Measurements from ENCODE around the gene UBE2L3. TPM values are rescaled to one million over a fixed set of nuclear protein-coding genes. Genes with fewer than 3 reads are reported as not detected.
A peak's percentile ranks its signal among the peaks of the same experiment; 100 is the strongest.
"Not testable (repeated sequence)": the region's sequence is repeated elsewhere in the genome, so short reads cannot be mapped to it uniquely, and the experiment has no call there.

The UBE2L3 gene
- total and polyA plus RNA-seq, 2 donors (not counting 1 experiment from before 2014, with no cell fraction given) = 13.5 to 30.9 TPM

DNA sequence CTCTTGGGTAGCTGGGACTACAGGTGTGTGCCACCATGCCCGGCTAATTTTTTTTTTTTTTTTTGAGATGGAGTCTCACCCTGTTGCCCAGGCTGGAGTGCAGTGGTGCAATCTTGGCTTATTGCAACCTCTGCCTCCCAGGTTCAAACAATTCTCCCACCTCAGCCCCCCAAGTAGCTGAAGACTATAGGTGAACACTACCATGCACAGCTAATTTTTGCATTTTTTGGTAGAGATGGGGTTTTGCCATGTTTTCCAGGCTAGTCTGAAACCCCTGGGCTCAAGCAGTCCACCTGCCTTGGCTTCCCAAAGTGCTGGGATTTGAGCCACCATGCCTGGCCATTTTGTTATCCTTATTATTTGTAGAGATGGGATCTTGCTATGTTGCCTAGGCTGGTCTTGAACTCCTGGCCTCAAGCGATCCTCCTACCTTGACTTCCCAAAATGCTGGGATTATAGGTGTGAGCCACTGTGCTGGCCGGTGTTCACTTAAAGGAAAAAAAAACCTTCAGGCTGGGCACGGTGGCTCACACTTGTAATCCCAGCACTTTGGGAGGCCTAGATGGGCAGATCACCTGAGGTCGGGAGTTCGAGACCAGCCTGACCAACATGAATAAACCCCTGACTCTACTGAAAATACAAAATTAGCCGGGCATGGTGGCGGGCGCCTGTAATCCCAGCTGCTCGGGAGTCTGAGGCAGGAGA, 13.6 kb downstream of the UBE2L3 start:
- H3K4me2 ChIP-seq (replicated peaks; ENCODE audit: low read depth, low read length, poor library complexity, severe bottlenecking); POLR2A ChIA-PET; CTCF ChIA-PET; H3K27me3 Mint-ChIP-seq; H3K27me3 ChIP-seq (replicated peaks in 1 of 4; ENCODE audit: control extremely low read depth in 1 of 4, control insufficient read depth in 3 of 4, insufficient read depth in 4 of 4, low read length in 3 of 4); H3K36me3 ChIP-seq (replicated peaks in 1 of 2; ENCODE audit: control extremely low read depth in 1 of 2, control insufficient read depth in 1 of 2, extremely low read depth in 1 of 2, insufficient read depth in 2 of 2, low read length in 1 of 2); H3K27ac ChIP-seq (ENCODE audit: low read length in 2 of 2); H3K4me3 ChIP-seq (ENCODE audit: control extremely low read depth in 1 of 5, extremely low read depth in 1 of 5, insufficient read depth in 1 of 5, low read depth in 2 of 5, low read length in 4 of 5); H2AFZ ChIP-seq (ENCODE audit: insufficient read depth, low read depth, low read length, poor library complexity, severe bottlenecking); H3K4me3 Mint-ChIP-seq; H3K9me3 Mint-ChIP-seq (ENCODE audit: insufficient read depth); H3K9me3 ChIP-seq (ENCODE audit: control extremely low read depth in 1 of 3, control insufficient read depth in 2 of 3, insufficient read depth in 1 of 3, low read length in 2 of 3); ATAC-seq (ENCODE audit: low read depth); H3K27ac Mint-ChIP-seq; DNase-seq; H3K9ac ChIP-seq (ENCODE audit: low read length); intact Hi-C loops (cut with micrococcal nuclease): not testable (repeated sequence)
- H3K4me1 Mint-ChIP-seq = peaks cover 49% of the 10 kb centered on the region
- WGBS (ENCODE audit: insufficient coverage) = 87% methylated on average over 3 of the region's 10 CpGs
- H4K20me1 ChIP-seq (ENCODE audit: control insufficient read depth, insufficient read depth, low read length, poor library complexity, severe bottlenecking) = peaks cover 89% of the 10 kb centered on the region
- peaks cover 8 to 28% of the 10 kb centered on the region in 2 donors for H3K4me1 ChIP-seq (ENCODE audit: control insufficient read depth in 2 of 2, insufficient read depth in 2 of 2, low read length in 2 of 2)
- peaks cover 97% of the 10 kb centered on the region for H3K79me2 ChIP-seq (ENCODE audit: control insufficient read depth, insufficient read depth, low read length)

DNA sequence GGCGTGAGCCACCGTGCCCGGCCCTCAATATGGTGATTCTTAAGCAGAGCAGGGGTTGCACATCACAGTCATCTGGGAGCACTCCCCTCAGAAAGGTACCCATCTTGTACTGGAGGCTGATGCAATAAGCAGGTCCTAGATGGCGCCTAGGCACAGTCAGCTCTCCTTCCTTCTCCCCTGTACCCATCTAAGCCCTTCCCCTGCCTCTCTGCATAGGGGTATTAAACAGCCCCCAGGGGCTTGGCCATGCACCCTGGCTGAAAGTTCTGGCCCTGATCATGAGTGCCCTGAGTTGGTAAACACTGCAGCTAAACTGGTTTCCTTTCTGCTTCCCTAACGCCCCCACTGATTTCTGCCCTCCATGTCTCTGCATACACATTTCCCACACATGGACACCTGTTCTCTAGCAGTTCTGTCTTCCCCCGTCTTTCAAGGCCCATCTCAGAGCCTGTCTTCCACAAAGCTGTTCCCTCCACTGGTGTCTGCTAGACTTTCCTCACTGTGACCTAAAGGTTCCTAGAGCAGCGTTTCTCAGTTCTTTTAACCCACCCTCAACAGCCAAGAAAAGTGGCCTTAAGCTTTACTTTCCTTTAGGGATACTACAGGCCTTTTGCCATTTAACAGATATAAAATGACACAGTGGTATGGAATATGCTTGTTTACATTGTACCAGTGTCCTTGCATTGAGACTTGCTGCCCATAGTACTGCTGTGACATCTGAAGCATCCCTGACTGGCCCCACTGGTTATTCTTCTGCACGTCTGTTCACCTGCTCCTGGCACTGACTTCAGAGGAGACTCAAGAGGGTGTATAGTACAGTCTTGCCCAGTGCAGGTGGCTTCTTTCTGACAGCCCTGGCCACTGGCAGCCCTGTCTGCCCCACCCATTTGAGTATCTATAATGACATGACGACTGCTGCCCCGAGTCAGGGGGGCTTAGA, 15.6 kb downstream of the UBE2L3 start:
- CTCF ChIA-PET = interaction anchor here (0.6 kb wide), 1 partner anchor 290 kb away, joined by 3 read pairs; no protein-coding TSS in a partner anchor
- Histone ChIP-seq H3K9me3 (ENCODE audit: control extremely low read depth in 1 of 3, control insufficient read depth in 2 of 3, insufficient read depth in 1 of 3, low read length in 2 of 3) (no peaks in the 10 kb centered on the region), H3K4me2 (replicated peaks; ENCODE audit: low read depth, low read length, poor library complexity, severe bottlenecking) (no peak overlapping the region), H3K27me3 (replicated peaks in 1 of 4; ENCODE audit: control extremely low read depth in 1 of 4, control insufficient read depth in 3 of 4, insufficient read depth in 4 of 4, low read length in 3 of 4) (no peaks in the 10 kb centered on the region), H3K27ac (ENCODE audit: low read length in 2 of 2) (peak overlapping the region in 1 of 2 donors; percentile 14), H3K79me2 (ENCODE audit: control insufficient read depth, insufficient read depth, low read length) (peaks cover 95% of the 10 kb centered on the region), H3K4me1 (ENCODE audit: control insufficient read depth in 2 of 2, insufficient read depth in 2 of 2, low read length in 2 of 2) (peaks cover 17 to 37% of the 10 kb centered on the region in 2 donors), H3K4me3 (ENCODE audit: control extremely low read depth in 1 of 5, extremely low read depth in 1 of 5, insufficient read depth in 1 of 5, low read depth in 2 of 5, low read length in 4 of 5) (no peak overlapping the region), H2AFZ (ENCODE audit: insufficient read depth, low read depth, low read length, poor library complexity, severe bottlenecking) (no peak overlapping the region), H3K9ac (ENCODE audit: low read length) (no peak overlapping the region), H4K20me1 (ENCODE audit: control insufficient read depth, insufficient read depth, low read length, poor library complexity, severe bottlenecking) (peaks cover 81% of the 10 kb centered on the region), H3K36me3 (replicated peaks in 1 of 2; ENCODE audit: control extremely low read depth in 1 of 2, control insufficient read depth in 1 of 2, extremely low read depth in 1 of 2, insufficient read depth in 2 of 2, low read length in 1 of 2) (peaks cover 5 to 6% of the 10 kb centered on the region in 2 experiments)
- Mint-ChIP-seq H3K4me3 (no peak overlapping the region), H3K27me3 (no peaks in the 10 kb centered on the region), H3K27ac (peak overlapping the region; percentile 53), H3K4me1 (peaks cover 48% of the 10 kb centered on the region), H3K9me3 (ENCODE audit: insufficient read depth) (no peaks in the 10 kb centered on the region)
- no peak for DNase-seq
- intact Hi-C loops (cut with micrococcal nuclease) = no loop called here
- POLR2A ChIA-PET = no interaction called here
- no peak for ATAC-seq (ENCODE audit: low read depth)
- 78% methylated on average over 5 of the region's 10 CpGs for WGBS (ENCODE audit: insufficient coverage)
- TF ChIP-seq EZH2 (IDR thresholded peaks at IDR 0.05; ENCODE audit: borderline replicate concordance, insufficient read depth, low read depth, low read length, poor library complexity, severe bottlenecking) = no peak
- TF ChIP-seq, protein P1, sequence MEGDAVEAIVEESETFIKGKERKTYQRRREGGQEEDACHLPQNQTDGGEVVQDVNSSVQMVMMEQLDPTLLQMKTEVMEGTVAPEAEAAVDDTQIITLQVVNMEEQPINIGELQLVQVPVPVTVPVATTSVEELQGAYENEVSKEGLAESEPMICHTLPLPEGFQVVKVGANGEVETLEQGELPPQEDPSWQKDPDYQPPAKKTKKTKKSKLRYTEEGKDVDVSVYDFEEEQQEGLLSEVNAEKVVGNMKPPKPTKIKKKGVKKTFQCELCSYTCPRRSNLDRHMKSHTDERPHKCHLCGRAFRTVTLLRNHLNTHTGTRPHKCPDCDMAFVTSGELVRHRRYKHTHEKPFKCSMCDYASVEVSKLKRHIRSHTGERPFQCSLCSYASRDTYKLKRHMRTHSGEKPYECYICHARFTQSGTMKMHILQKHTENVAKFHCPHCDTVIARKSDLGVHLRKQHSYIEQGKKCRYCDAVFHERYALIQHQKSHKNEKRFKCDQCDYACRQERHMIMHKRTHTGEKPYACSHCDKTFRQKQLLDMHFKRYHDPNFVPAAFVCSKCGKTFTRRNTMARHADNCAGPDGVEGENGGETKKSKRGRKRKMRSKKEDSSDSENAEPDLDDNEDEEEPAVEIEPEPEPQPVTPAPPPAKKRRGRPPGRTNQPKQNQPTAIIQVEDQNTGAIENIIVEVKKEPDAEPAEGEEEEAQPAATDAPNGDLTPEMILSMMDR (IDR thresholded peaks at IDR 0.05) = no peak
